ENCODE measurements around the gene ATP5MC3. TPM values are rescaled to one million over a fixed set of nuclear protein-coding genes. Genes with fewer than 3 reads are reported as not detected.

Gene ATP5MC3
- total and polyA plus RNA-seq, 8 donors, result 36.8 to 118 (median 66.2) TPM

- intact Hi-C loops (cut with DNase I), result no loop called here
- no peak for ATAC-seq
- TF ChIP-seq CTCF (IDR thresholded peaks at IDR 0.05), result no peak
- Histone ChIP-seq H3K27me3 (no peaks in the 10 kb centered on the region), H3K4me1 (no peaks in the 10 kb centered on the region), H3K36me3 (no peaks in the 10 kb centered on the region), H3K9me3 (no peaks in the 10 kb centered on the region), H3K4me3 (no peak overlapping the region), H3K27ac (no peak overlapping the region)
- DNase-seq, result no peak
- FAIRE-seq, result no peak
- 88 to 94% methylated on average over 3 of the region's 3 CpGs for WGBS, 2 donors
Observed at GRCh38 chr2:175135177-175135576, 46.3 kb downstream of the ATP5MC3 start.

- 75 to 76% methylated on average over 2 of the region's 2 CpGs for WGBS, 2 donors
- ATAC-seq (no peak), DNase-seq (no peak), FAIRE-seq (no peak)
- Histone ChIP-seq H3K4me3 (no peak overlapping the region), H3K27me3 (no peaks in the 10 kb centered on the region), H3K9me3 (no peaks in the 10 kb centered on the region), H3K4me1 (no peaks in the 10 kb centered on the region), H3K36me3 (peaks cover 0 to 10% (median 0%) of the 10 kb centered on the region in 3 donors), H3K27ac (no peak overlapping the region)
- intact Hi-C loops (cut with DNase I), result no loop called here
- TF ChIP-seq CTCF (IDR thresholded peaks at IDR 0.05), result no peak
Observed at GRCh38 chr2:175131252-175131651, 50.3 kb downstream of the ATP5MC3 start.

GRCh38 chr2:175126661-175127060 is 54.8 kb downstream of the ATP5MC3 start:
- Histone ChIP-seq H3K9me3 (no peaks in the 10 kb centered on the region), H3K4me1 (no peaks in the 10 kb centered on the region), H3K27ac (no peak overlapping the region), H3K27me3 (no peaks in the 10 kb centered on the region), H3K36me3 (peaks cover 0 to 10% (median 0%) of the 10 kb centered on the region in 3 donors), H3K4me3 (no peak overlapping the region)
- intact Hi-C loops (cut with DNase I), result no loop called here
- DNase-seq (no peak), ATAC-seq (no peak), FAIRE-seq (no peak)
- TF ChIP-seq CTCF (IDR thresholded peaks at IDR 0.05), result no peak
- 94 to 97% methylated on average over 1 of the region's 1 CpG for WGBS, 2 donors

Small RNAs within 50 kb of the gene (microRNA-seq; reads per million reads assigned to microRNA genes)
- gene MIR933, result 0 to 0.59 reads per million in 2 donors

Other genes starting within 250 kb of the ATP5MC3 start
- 1 to 10 TPM; 1.3 to 4.2 (median 3.2) TPM for gene CHN1, start 176.3 kb downstream of the ATP5MC3 start, total RNA-seq
- gene CHN1, start 176.3 kb downstream of the ATP5MC3 start, polyA plus RNA-seq, result 10 to 100 TPM in 1 of 2 donors, 1 to 10 TPM in 1; 3.2 to 15.4 TPM
- 10 to 100 TPM; 18.0 to 36.1 (median 24.7) TPM for gene ATF2, start 13.5 kb downstream of the ATP5MC3 start, total RNA-seq
- 10 to 100 TPM in 1 of 2 donors, 1 to 10 TPM in 1; 7.9 to 14.0 TPM for gene ATF2, start 13.5 kb downstream of the ATP5MC3 start, polyA plus RNA-seq

Data from pancreas (tissue), 10 donors.